Glutamatergic neuron (in vitro differentiated cells): ENCODE data around the gene MTR. TPM values are rescaled to one million over a fixed set of nuclear protein-coding genes. Genes with fewer than 3 reads are reported as not detected.

Source experiments
- DNase-seq: peaks from one replicate; pipeline ENCODE4 v3.0.0; 2022
- H3K27ac Mint-ChIP-seq: one replicate; pipeline ENCODE4 v1.8.0; 2020; ENCODE audit warnings: mild to moderate bottlenecking, mixed read lengths, inconsistent platforms; ENCODE audit not compliant: unreplicated experiment
- H3K27me3 Mint-ChIP-seq: one replicate; pipeline ENCODE4 v1.8.0; 2020; ENCODE audit warnings: mild to moderate bottlenecking, moderate library complexity, mixed read lengths, inconsistent platforms; ENCODE audit not compliant: unreplicated experiment
- H3K36me3 Mint-ChIP-seq: one replicate; pipeline ENCODE4 v1.8.0; 2020; ENCODE audit warnings: mild to moderate bottlenecking, mixed read lengths, inconsistent platforms; ENCODE audit not compliant: unreplicated experiment
- H3K4me1 Mint-ChIP-seq: one replicate; pipeline ENCODE4 v1.8.0; 2020; ENCODE audit warnings: mild to moderate bottlenecking, low read depth, mixed read lengths, inconsistent platforms; ENCODE audit not compliant: unreplicated experiment
- H3K4me3 Mint-ChIP-seq: one replicate; pipeline ENCODE4 v1.8.0; 2020; ENCODE audit warnings: mild to moderate bottlenecking, mixed read lengths, inconsistent platforms; ENCODE audit not compliant: unreplicated experiment
- H3K9me3 Mint-ChIP-seq: one replicate; pipeline ENCODE4 v1.8.0; 2020; ENCODE audit warnings: mild to moderate bottlenecking, moderate library complexity, mixed read lengths, inconsistent platforms; ENCODE audit not compliant: unreplicated experiment
- total RNA-seq: library from RNA; stranded (reverse); fragmentation: NEBNext Ultra II Directional; extraction: Animal tissue kit (Norgen Biotek cat#: 25700); gene quantifications from one replicate; pipeline ENCODE4 v1.2.1, GENCODE V29; 2021; ENCODE audit not compliant: unreplicated experiment
- TF ChIP-seq, protein P1 (sequence below): fragments of 200-600 bp; sonication (generic); IDR thresholded peaks from one replicate; pipeline ENCODE4 v1.5.0; 2021; ENCODE audit not compliant: partially characterized antibody, unreplicated experiment

MTR gene
- total RNA-seq, 1 donor from 2014 or later = 33.2 TPM

- H3K27ac Mint-ChIP-seq = no peak overlapping the region
- TF ChIP-seq, protein P1, sequence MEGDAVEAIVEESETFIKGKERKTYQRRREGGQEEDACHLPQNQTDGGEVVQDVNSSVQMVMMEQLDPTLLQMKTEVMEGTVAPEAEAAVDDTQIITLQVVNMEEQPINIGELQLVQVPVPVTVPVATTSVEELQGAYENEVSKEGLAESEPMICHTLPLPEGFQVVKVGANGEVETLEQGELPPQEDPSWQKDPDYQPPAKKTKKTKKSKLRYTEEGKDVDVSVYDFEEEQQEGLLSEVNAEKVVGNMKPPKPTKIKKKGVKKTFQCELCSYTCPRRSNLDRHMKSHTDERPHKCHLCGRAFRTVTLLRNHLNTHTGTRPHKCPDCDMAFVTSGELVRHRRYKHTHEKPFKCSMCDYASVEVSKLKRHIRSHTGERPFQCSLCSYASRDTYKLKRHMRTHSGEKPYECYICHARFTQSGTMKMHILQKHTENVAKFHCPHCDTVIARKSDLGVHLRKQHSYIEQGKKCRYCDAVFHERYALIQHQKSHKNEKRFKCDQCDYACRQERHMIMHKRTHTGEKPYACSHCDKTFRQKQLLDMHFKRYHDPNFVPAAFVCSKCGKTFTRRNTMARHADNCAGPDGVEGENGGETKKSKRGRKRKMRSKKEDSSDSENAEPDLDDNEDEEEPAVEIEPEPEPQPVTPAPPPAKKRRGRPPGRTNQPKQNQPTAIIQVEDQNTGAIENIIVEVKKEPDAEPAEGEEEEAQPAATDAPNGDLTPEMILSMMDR = no peak
- H3K9me3 Mint-ChIP-seq = no peaks in the 10 kb centered on the region
- peaks cover 3% of the 10 kb centered on the region for H3K4me1 Mint-ChIP-seq
- no peak overlapping the region for H3K4me3 Mint-ChIP-seq
- no peaks in the 10 kb centered on the region for H3K27me3 Mint-ChIP-seq
- no peak for DNase-seq
- no peaks in the 10 kb centered on the region for H3K36me3 Mint-ChIP-seq
These were observed 5.5 kb downstream of the MTR start for GRCh38 chr1:236800623-236801022.

DNA sequence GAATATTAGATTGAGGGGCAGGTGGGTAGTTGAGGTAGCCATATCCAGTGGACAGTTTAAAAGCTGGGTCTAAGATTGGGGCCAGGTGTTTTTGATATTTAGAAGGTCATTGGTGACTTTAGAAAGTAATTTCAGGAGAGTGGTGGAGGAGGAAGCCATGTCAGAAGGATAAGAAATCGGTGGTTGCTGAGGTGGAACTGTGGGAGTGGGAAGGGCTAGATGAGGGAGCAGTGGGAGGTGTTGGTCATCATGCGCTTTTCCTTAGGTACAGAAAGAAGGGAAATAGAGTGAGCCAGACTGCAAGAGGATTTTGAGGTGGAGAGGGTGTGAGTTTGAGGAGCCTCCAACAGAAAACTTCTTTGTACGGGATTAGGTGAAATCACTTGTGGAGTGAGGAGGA, 7.2 kb downstream of the MTR start:
- Mint-ChIP-seq H3K4me3 (no peak overlapping the region), H3K27me3 (no peaks in the 10 kb centered on the region), H3K27ac (no peak overlapping the region), H3K9me3 (no peaks in the 10 kb centered on the region), H3K36me3 (no peaks in the 10 kb centered on the region), H3K4me1 (no peaks in the 10 kb centered on the region)
- TF ChIP-seq, protein P1 = no peak
- no peak for DNase-seq

GRCh38 chr1:236806634-236807033, 11.5 kb downstream of the MTR start:
- Mint-ChIP-seq H3K4me1 (no peaks in the 10 kb centered on the region), H3K36me3 (peaks cover 6% of the 10 kb centered on the region), H3K27ac (no peak overlapping the region), H3K9me3 (no peaks in the 10 kb centered on the region), H3K27me3 (no peaks in the 10 kb centered on the region), H3K4me3 (no peak overlapping the region)
- DNase-seq = no peak
- TF ChIP-seq, protein P1 = no peak

DNA sequence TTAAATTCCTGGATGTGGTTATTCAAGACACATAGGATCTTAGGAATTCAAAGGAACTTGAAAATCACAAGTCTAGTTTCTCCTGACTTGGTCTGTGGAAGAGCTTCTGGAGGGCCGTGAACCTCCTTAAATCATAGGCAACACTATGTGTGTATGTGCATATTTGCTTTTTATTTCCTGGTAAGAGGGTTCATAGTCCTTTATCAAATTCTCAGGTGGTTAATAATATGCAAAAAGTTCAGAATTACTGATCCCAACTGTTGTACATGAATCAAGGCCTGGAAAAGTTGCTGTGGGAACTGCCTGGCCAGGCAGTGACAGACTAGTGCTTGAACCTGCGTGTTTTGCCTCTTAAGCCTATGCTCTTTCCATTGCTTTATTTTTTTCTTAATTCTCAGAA, 12.9 kb downstream of the MTR start:
- no peak overlapping the region for H3K27ac Mint-ChIP-seq
- TF ChIP-seq, protein P1 = no peak

GRCh38 chr1:236808564-236809130, 13.6 kb downstream of the MTR start:
- Mint-ChIP-seq H3K27ac (no peak overlapping the region), H3K9me3 (no peaks in the 10 kb centered on the region), H3K27me3 (no peaks in the 10 kb centered on the region), H3K4me3 (no peak overlapping the region), H3K36me3 (peaks cover 6% of the 10 kb centered on the region), H3K4me1 (no peaks in the 10 kb centered on the region)
- TF ChIP-seq, protein P1 = no peak
- DNase-seq = no peak

More for the DNA sequence above, 12.9 kb downstream of the MTR start:
- H3K4me3 Mint-ChIP-seq = no peak overlapping the region
- no peaks in the 10 kb centered on the region for H3K4me1 Mint-ChIP-seq
- DNase-seq = no peak
- H3K9me3 Mint-ChIP-seq = no peaks in the 10 kb centered on the region
- no peaks in the 10 kb centered on the region for H3K27me3 Mint-ChIP-seq
- peaks cover 6% of the 10 kb centered on the region for H3K36me3 Mint-ChIP-seq
